ENCODE results near the gene SMG9. TPM values are rescaled to one million over a fixed set of nuclear protein-coding genes. Genes with fewer than 3 reads are reported as not detected.

The SMG9 gene
- total RNA-seq, 2 experiments from 2014 or later, result 60.0 to 65.1 TPM

DNA sequence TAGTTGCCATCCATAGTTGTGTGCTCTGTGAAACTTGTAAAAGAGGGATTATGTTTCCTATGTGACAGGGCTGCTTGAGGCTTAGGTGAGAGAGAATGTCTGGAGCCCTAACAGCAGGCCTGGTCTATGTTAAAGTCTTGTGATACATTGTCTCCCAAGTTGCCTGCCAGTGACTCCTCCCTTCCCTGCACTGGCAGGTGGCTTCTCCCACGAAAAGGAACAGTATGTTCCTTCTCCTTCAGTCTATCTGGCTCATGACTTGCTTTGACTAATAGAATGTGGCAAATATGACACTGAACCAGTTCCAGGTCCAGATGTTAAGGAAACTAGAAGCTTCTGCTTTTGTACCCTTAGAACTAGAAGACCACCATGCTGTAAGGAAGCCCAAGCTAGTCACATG is 31.9 kb upstream of the SMG9 start:
- Mint-ChIP-seq H3K36me3 (ENCODE audit: low read depth) (no peaks in the 10 kb centered on the region), H3K9me3 (ENCODE audit: insufficient read depth) (no peaks in the 10 kb centered on the region), H3K27me3 (ENCODE audit: low read depth) (peaks cover 5% of the 10 kb centered on the region), H3K27ac (no peak overlapping the region), H3K4me3 (no peak overlapping the region), H3K4me1 (ENCODE audit: low read depth) (peaks cover 35% of the 10 kb centered on the region)
- ChIA-PET CTCF (interaction anchor here (1.0 to 3.2 kb wide), 3 partner anchors 20 to 118 kb away, joined by 3 to 17 read pairs (median 4); no protein-coding TSS in a partner anchor), POLR2A (interaction anchor here (1.4 kb wide), 2 partner anchors 8 to 41 kb away, joined by 3 to 4 read pairs; no protein-coding TSS in a partner anchor)
- DNase-seq, result no peak
- ATAC-seq, result no peak

DNA sequence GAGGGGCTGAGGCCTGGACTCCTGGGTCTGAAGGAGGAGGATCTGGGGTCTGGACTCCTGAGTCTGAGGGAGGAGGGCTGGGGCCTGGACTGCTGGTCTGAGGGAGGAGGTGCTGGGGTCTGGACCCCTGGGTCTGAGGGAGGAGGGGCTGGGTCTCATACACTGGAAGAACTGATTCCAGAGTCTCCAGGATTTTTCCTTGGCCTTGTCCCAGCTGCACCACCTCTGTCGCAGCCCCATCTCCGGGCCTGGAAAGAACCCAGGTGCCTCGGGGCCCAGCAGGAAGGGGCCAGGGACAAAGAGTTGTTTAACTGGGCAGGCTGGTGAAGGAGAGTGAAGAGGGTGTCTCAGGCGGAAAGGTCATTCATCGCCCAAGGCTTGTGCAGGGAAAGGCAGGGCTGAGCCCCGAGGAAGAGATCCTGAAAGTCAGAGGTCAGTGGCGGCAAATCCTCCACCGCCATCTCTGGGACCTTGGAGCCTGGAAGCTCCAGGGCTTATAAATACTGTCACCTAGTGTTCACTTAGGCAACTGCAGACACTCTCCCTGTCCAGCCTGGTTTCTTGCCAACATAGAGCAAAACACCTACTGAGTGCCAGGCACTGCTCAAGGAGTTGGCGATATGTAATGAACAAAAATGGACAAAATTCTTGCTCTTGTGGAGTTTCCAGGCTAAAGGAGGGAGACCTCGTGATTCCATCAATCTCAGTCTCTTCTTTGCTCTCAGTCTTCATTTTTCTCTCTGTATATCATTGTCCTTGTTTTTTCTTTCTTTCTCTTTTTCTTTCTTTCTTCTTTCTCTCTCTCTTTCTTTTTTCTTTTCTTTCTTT is 30.4 kb upstream of the SMG9 start:
- ChIA-PET POLR2A (interaction anchor here (1.3 to 1.4 kb wide), 2 partner anchors 31 to 40 kb away, joined by 4 to 8 read pairs; partner anchors contain the start of gene SMG9), CTCF (interaction anchor here (0.8 to 2.1 kb wide), 10 partner anchors 9 to 117 kb away, joined by 3 to 34 read pairs (median 5); no protein-coding TSS in a partner anchor)
- DNase-seq, result peak; percentile 75
- Mint-ChIP-seq H3K4me3 (peak overlapping the region; percentile 16), H3K27ac (peak overlapping the region; percentile 89), H3K36me3 (ENCODE audit: low read depth) (no peaks in the 10 kb centered on the region), H3K4me1 (ENCODE audit: low read depth) (peaks cover 43% of the 10 kb centered on the region), H3K9me3 (ENCODE audit: insufficient read depth) (no peaks in the 10 kb centered on the region), H3K27me3 (ENCODE audit: low read depth) (no peaks in the 10 kb centered on the region)
- peak; percentile 55 for ATAC-seq

DNA sequence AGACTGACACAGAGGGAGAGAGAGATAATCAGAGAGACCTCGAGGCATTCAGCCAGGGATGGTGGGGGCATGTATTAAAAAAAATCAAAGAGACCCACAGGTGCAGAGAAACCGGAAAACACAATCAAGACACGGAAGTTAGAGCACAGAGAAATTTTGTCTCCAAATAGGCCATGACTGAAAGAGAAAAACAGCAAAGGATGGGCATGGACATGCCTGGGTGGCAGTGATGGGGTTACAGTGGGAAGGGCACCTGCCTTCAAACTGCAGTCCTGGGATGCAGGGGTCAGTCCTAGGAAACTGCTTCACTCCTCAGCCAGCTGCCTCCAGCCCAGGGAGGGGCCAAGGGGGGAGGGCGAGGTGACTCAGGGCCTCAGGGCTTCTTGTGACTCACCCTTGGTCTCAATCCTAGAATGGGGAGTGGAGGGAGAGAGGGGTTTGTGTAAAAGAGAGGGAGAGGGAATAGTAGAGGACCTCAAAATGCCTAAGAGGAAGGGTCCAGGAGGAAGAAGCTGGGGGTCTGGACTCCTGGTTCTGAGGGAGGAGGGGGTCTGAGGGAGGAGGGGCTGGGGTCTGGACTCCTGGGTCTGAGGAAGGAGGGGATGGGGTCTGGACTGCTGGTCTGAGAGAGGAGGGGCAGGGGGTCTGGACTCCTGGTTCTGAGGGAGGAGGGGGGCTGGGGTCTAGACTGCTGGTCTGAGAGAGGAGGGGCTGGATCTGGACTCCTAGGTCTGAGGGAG is 29.6 kb upstream of the SMG9 start:
- peak; percentile 65 for DNase-seq
- no peaks in the 10 kb centered on the region for H3K9me3 Mint-ChIP-seq (ENCODE audit: insufficient read depth)
- ChIA-PET POLR2A (interaction anchor here (1.3 to 1.4 kb wide), 2 partner anchors 30 to 39 kb away, joined by 4 to 8 read pairs; partner anchors contain the start of gene SMG9), CTCF (interaction anchor here (0.8 to 2.1 kb wide), 12 partner anchors 9 to 116 kb away, joined by 3 to 34 read pairs (median 4); no protein-coding TSS in a partner anchor)
- no peak for ATAC-seq
- H3K27ac Mint-ChIP-seq, result peak overlapping the region; percentile 89
- peak overlapping the region; percentile 54 for H3K4me3 Mint-ChIP-seq
- H3K4me1 Mint-ChIP-seq (ENCODE audit: low read depth), result peaks cover 47% of the 10 kb centered on the region
- no peaks in the 10 kb centered on the region for H3K27me3 Mint-ChIP-seq (ENCODE audit: low read depth)
- no peaks in the 10 kb centered on the region for H3K36me3 Mint-ChIP-seq (ENCODE audit: low read depth)

DNA sequence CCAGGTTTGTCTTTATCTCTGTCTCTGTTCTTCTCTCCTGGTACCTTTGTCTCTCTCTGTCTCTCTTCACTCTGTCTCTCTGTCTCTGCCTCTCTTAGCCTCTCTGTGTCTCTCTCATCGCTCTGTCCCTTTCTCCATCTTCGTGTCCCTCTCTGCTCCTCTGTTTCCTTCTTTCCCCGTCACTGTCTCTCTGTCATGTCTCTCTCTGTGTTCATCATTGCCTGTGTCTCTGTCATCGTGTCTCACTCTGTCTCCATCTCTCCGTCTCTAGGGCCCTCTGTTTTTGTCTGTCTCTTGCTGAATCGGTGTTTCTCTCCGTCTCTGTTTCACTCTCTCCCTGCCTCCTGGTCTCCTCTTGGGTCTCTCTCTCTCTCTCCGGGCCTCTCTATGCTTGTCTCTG is 28.9 kb upstream of the SMG9 start:
- H3K4me1 Mint-ChIP-seq (ENCODE audit: low read depth), result peaks cover 55% of the 10 kb centered on the region
- no peaks in the 10 kb centered on the region for H3K9me3 Mint-ChIP-seq (ENCODE audit: insufficient read depth)
- no peaks in the 10 kb centered on the region for H3K27me3 Mint-ChIP-seq (ENCODE audit: low read depth)
- peak overlapping the region; percentile 54 for H3K4me3 Mint-ChIP-seq
- ATAC-seq (no peak), DNase-seq (no peak)
- ChIA-PET CTCF (interaction anchor here (0.9 to 2.1 kb wide), 2 partner anchors 17 to 115 kb away, joined by 3 to 11 read pairs; no protein-coding TSS in a partner anchor), POLR2A (no interaction called here)
- peaks cover 3% of the 10 kb centered on the region for H3K36me3 Mint-ChIP-seq (ENCODE audit: low read depth)
- H3K27ac Mint-ChIP-seq, result peak overlapping the region; percentile 89

DNA sequence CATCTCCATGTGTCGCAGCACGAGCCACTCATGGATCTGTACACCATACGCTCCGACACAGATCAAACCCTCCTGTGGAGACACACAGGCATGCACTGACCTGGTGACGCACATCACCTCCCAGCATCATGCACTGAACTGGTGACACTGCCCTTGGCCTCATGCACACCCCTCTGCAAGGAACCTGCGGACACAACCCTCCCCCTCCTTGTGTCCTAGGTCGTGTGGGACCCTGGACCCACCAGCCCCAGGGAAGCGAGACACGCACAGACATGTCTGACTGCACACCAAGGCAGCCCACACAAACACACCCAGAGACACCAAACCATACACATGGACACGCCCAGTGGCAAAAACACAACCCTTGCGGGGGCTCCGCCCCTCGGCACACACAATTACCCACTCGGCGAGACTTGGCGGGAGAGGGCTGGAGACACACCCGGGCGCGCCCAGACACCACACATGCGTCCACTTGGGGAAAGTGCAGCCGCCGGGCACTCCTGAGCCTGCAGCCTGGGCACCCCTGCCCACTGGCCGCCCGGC is 28.0 kb upstream of the SMG9 start:
- H3K27ac Mint-ChIP-seq, result peak overlapping the region; percentile 80
- ChIA-PET POLR2A (no interaction called here), CTCF (no interaction called here)
- H3K9me3 Mint-ChIP-seq (ENCODE audit: insufficient read depth), result no peaks in the 10 kb centered on the region
- H3K27me3 Mint-ChIP-seq (ENCODE audit: low read depth), result no peaks in the 10 kb centered on the region
- peaks cover 64% of the 10 kb centered on the region for H3K4me1 Mint-ChIP-seq (ENCODE audit: low read depth)
- no peak for ATAC-seq
- H3K4me3 Mint-ChIP-seq, result peak overlapping the region; percentile 44
- peak; percentile 37 for DNase-seq
- peaks cover 6% of the 10 kb centered on the region for H3K36me3 Mint-ChIP-seq (ENCODE audit: low read depth)

DNA sequence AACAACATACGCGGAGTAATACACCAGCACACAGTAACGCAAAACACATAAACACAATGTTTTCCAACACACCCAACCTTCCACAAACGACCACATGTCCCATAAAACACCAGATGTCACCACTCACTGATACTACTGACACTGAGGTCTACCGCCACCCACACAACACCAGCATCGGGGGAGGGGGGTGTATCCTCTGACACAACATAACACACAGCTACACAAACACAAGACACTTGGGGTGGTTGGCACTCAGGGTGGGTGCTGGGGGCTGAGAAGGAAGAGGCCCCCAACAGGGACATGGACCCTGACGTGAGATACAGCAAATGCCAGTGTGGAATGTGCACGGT is 27.5 kb upstream of the SMG9 start:
- no peaks in the 10 kb centered on the region for H3K9me3 Mint-ChIP-seq (ENCODE audit: insufficient read depth)
- H3K27ac Mint-ChIP-seq, result peak overlapping the region; percentile 80
- ATAC-seq, result no peak
- ChIA-PET POLR2A (interaction anchor here (1.5 to 5.9 kb wide), 2 partner anchors 28 to 31 kb away, joined by 4 to 52 read pairs; partner anchors contain the start of gene SMG9), CTCF (no interaction called here)
- H3K27me3 Mint-ChIP-seq (ENCODE audit: low read depth), result no peaks in the 10 kb centered on the region
- peaks cover 68% of the 10 kb centered on the region for H3K4me1 Mint-ChIP-seq (ENCODE audit: low read depth)
- H3K4me3 Mint-ChIP-seq, result peak overlapping the region; percentile 44
- no peak for DNase-seq
- peaks cover 6% of the 10 kb centered on the region for H3K36me3 Mint-ChIP-seq (ENCODE audit: low read depth)

DNA sequence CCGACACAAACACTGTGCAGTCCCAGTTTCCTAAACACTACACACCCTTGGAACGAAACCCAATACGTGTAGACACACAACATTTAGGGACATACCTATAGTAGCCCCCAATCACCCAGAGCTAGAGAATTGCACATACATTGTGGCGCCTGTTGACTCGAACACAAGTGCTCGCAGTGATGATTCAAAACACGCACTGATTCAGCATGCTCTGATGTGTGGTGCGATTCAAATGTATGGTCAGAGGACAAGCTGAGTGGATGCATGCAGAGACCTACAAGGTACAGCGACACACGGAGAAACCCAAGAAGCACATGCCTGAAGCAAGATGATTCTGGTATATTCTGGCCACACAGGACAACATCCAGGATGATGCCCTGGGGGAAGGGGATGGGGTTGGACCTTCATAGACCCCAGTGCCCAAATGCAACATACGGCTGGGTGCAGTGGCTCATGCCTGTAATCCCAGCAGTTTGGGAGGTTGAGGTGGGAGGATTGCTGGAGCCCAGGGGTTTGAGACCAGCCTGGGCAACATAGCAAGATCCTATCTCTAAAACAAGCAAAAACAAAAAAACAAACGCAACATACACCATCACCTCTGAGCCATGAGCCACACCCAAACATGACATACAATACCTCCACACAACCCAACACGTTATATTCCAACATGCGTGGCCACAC is 27.0 kb upstream of the SMG9 start:
- peak overlapping the region; percentile 81 for H3K27ac Mint-ChIP-seq
- no peak for DNase-seq
- ChIA-PET POLR2A (interaction anchor here (1.5 to 5.9 kb wide), 3 partner anchors 11 to 30 kb away, joined by 4 to 52 read pairs (median 6); partner anchors contain the start of gene SMG9), CTCF (interaction anchor here (7.6 kb wide), 1 partner anchor 14 kb away, joined by 139 read pairs; no protein-coding TSS in a partner anchor)
- H3K36me3 Mint-ChIP-seq (ENCODE audit: low read depth), result peaks cover 10% of the 10 kb centered on the region
- H3K27me3 Mint-ChIP-seq (ENCODE audit: low read depth), result no peaks in the 10 kb centered on the region
- no peak for ATAC-seq
- H3K4me1 Mint-ChIP-seq (ENCODE audit: low read depth), result peaks cover 73% of the 10 kb centered on the region
- no peaks in the 10 kb centered on the region for H3K9me3 Mint-ChIP-seq (ENCODE audit: insufficient read depth)
- peak overlapping the region; percentile 61 for H3K4me3 Mint-ChIP-seq

DNA sequence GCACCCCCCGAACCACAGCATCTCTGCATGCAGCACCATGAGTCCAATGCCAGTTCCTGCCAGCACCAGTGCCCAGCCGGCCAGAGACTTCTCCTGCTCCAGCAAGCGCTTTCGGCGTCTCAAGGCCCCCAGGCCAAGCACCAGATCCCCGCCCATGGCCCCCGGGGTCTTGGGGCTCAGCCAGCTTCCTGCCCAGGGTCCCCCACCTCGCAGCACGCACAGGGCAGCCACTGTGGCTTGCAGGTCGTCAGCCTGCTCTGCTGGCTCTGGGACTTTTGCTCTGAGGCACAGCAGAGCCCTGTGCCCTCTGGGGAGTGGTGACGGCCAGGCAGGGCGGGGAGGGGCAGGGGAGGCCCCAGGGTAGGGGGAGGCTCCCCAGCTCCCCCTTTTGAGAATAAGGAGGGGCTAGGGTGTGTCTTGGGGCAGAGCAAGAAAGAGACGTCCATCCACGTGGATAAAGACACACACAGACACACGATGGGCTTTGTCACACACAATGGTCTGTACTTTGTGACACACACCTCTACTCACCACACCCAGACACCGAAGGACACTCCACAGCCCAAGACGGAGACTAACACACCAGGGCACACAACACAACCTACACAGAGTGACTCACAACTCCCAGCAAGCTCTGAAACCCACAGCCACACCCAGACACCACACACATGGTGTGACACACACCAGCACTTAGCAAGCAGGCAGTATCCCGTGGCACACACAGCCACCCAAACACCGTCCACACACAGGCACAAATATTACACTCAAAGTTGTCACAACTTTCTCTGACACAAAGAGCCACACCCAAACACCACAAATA is 26.2 kb upstream of the SMG9 start, which contains the start of gene KCNN4:
Gene KCNN4, minus strand, starts transcription at position 268 of the 820 bp plus-strand sequence. Its CDS starts 112 bp downstream, at position 156.
- peaks cover 15% of the 10 kb centered on the region for H3K36me3 Mint-ChIP-seq (ENCODE audit: low read depth)
- POLR2A ChIA-PET, result interaction anchor here (0.6 to 5.9 kb wide), 9 partner anchors 9 to 94 kb away, joined by 3 to 52 read pairs (median 5); partner anchors contain the start of gene SMG9
- peak within 1 kb of the TSS; percentile 91 for H3K27ac Mint-ChIP-seq
- H3K9me3 Mint-ChIP-seq (ENCODE audit: insufficient read depth), result no peaks in the 10 kb centered on the region
- H3K27me3 Mint-ChIP-seq (ENCODE audit: low read depth), result no peaks in the 10 kb centered on the region
- peak; percentile 68 for ATAC-seq
- H3K4me1 Mint-ChIP-seq (ENCODE audit: low read depth), result peaks cover 81% of the 10 kb centered on the region
- peak within 1 kb of the TSS; percentile 61 for H3K4me3 Mint-ChIP-seq
- CTCF ChIA-PET, result interaction anchor here (2.0 to 7.6 kb wide), 4 partner anchors 13 to 113 kb away, joined by 8 to 139 read pairs (median 16); no protein-coding TSS in a partner anchor
- DNase-seq, result peak; percentile 78

DNA sequence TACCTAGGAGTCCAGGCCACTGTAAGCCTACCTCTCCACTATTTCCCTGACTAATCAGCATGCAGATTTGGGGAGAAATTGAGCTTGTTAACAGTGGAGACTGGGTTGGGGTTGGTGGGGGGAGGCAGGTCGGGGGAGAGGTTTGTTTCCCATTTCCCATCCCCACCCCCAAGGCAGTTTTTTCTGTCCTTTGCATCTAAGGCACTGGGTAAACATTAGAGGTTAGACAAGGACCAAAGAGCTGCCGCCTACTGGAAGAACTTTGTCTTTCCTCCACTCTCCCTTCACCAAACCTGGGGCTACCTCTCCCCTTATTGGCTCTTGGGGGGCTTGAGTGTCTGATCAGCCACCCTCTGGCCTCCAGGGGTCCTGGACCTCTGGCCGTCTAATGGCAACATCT is 25.1 kb upstream of the SMG9 start:
- no peaks in the 10 kb centered on the region for H3K9me3 Mint-ChIP-seq (ENCODE audit: insufficient read depth)
- H3K27me3 Mint-ChIP-seq (ENCODE audit: low read depth), result no peaks in the 10 kb centered on the region
- ChIA-PET CTCF (interaction anchor here (1.0 to 7.6 kb wide), 7 partner anchors 12 to 225 kb away, joined by 5 to 139 read pairs (median 13); partner anchors contain the start of gene SMG9), POLR2A (interaction anchor here (0.6 to 5.9 kb wide), 8 partner anchors 9 to 138 kb away, joined by 3 to 52 read pairs (median 6); partner anchors contain the start of gene SMG9)
- ATAC-seq (no peak), DNase-seq (peak; percentile 42)
- peaks cover 22% of the 10 kb centered on the region for H3K36me3 Mint-ChIP-seq (ENCODE audit: low read depth)
- peak overlapping the region; percentile 61 for H3K4me3 Mint-ChIP-seq
- H3K27ac Mint-ChIP-seq, result peak overlapping the region; percentile 91
- peaks cover 80% of the 10 kb centered on the region for H3K4me1 Mint-ChIP-seq (ENCODE audit: low read depth)
